Mucosa of descending colon (tissue), 3 donors: ENCODE results near the gene E4F1. TPM values are rescaled to one million over a fixed set of nuclear protein-coding genes. Genes with fewer than 3 reads are reported as not detected.
A peak's percentile ranks its signal among the peaks of the same experiment; 100 is the strongest.

Experiments
- ATAC-seq: fragments of 200-7000 bp; cut with Tn5 transposase; one replicate; pipeline ENCODE4 v1.9.1; 2020; ENCODE audit warnings: mild to moderate bottlenecking, moderate library complexity
- DNase-seq, 3 donors: peaks; one replicate each; pipeline ENCODE4 v3.0.0-alpha.2; 2020
- H3K36me3 ChIP-seq: fragments of 200-600 bp; one replicate; pipeline ENCODE4 v1.8.0; 2021; ENCODE audit warnings: low read depth, mild to moderate bottlenecking
- H3K4me1 ChIP-seq: fragments of 200-600 bp; one replicate; pipeline ENCODE4 v1.8.0; 2021; ENCODE audit warnings: low read depth, mild to moderate bottlenecking
- H3K4me3 ChIP-seq: fragments of 200-600 bp; one replicate; pipeline ENCODE4 v1.8.0; 2021; ENCODE audit warnings: mild to moderate bottlenecking
- H3K9me3 ChIP-seq: fragments of 200-600 bp; one replicate; pipeline ENCODE4 v1.8.0; 2021; ENCODE audit warnings: mild to moderate bottlenecking
- CTCF ChIP-seq: fragments of 200-600 bp; IDR thresholded peaks from one replicate; pipeline ENCODE4 v1.8.0; 2022; ENCODE audit warnings: antibody characterized with exemption, mild to moderate bottlenecking
- intact Hi-C, 2 donors: fragments of 100-400 bp; cut with DNase I in 1 of 2; cut with micrococcal nuclease in 1 of 2; formaldehyde crosslinking; loops; one replicate each; pipeline versions ENCODE4 v1.11.0 to v1.11.1; 2022; cut with DNase I, micrococcal nuclease
- total RNA-seq, 3 donors: library from RNA; stranded (reverse); fragmentation: NEBNext Ultra II Directional in 2 of 3; extraction: Animal tissue kit (Norgen Biotek cat#: 25700) in 2 of 3; gene quantifications; one replicate each; pipeline versions ENCODE4 v1.2.1 to v1.2.4, GENCODE V29; 2021 to 2023
- donor health status: DM: no; HTN: no; CAD: no; lungs with moderate emphysema.
- donor health status: DM: no; HTN: no; CAD: no.
- donor health status: DM: no; HTN: yes; CAD: no.

E4F1 gene
- total RNA-seq, 3 donors from 2014 or later, result 23.5 to 28.3 (median 24.2) TPM

- TF ChIP-seq CTCF, result no peak
- H3K36me3 ChIP-seq, result peaks cover 3% of the 10 kb centered on the region
These were observed 46.3 kb upstream of the E4F1 start for GRCh38 chr16:2177101-2177500.

GRCh38 chr16:2177561-2177960 is 45.8 kb upstream of the E4F1 start:
- peaks cover 3% of the 10 kb centered on the region for H3K36me3 ChIP-seq

More at GRCh38 chr16:2177101-2177500, 46.3 kb upstream of the E4F1 start:
- H3K4me1 ChIP-seq, result no peaks in the 10 kb centered on the region
- DNase-seq (no peak), ATAC-seq (no peak)
- no peak overlapping the region for H3K4me3 ChIP-seq
- no peaks in the 10 kb centered on the region for H3K9me3 ChIP-seq
- intact Hi-C loops, result no loop called here

GRCh38 chr16:2178321-2179106 is 44.9 kb upstream of the E4F1 start:
- DNase-seq, result peak in 1 of 3 donors; percentile 10
- TF ChIP-seq CTCF, result no peak
- peaks cover 3% of the 10 kb centered on the region for H3K36me3 ChIP-seq

More at GRCh38 chr16:2177561-2177960, 45.8 kb upstream of the E4F1 start:
- intact Hi-C loops, result no loop called here
- H3K9me3 ChIP-seq, result no peaks in the 10 kb centered on the region
- no peak for DNase-seq
- no peak overlapping the region for H3K4me3 ChIP-seq
- ATAC-seq, result no peak
- no peaks in the 10 kb centered on the region for H3K4me1 ChIP-seq
- no peak for TF ChIP-seq CTCF

GRCh38 chr16:2179107-2179501 is 44.3 kb upstream of the E4F1 start:
- DNase-seq (no peak), ATAC-seq (no peak)
- no peaks in the 10 kb centered on the region for H3K9me3 ChIP-seq
- intact Hi-C loops, result no loop called here
- H3K36me3 ChIP-seq, result peaks cover 3% of the 10 kb centered on the region
- H3K4me1 ChIP-seq, result no peaks in the 10 kb centered on the region
- no peak overlapping the region for H3K4me3 ChIP-seq
- no peak for TF ChIP-seq CTCF

More at GRCh38 chr16:2178321-2179106, 44.9 kb upstream of the E4F1 start:
- Histone ChIP-seq H3K9me3 (no peaks in the 10 kb centered on the region), H3K4me3 (no peak overlapping the region), H3K4me1 (no peaks in the 10 kb centered on the region)
- intact Hi-C loops, result no loop called here
- ATAC-seq, result peak; percentile 18

- DNase-seq (no peak), ATAC-seq (no peak)
- peaks cover 3% of the 10 kb centered on the region for H3K36me3 ChIP-seq
- intact Hi-C loops, result no loop called here
- no peak for TF ChIP-seq CTCF
- no peak overlapping the region for H3K4me3 ChIP-seq
- H3K4me1 ChIP-seq, result no peaks in the 10 kb centered on the region
- H3K9me3 ChIP-seq, result no peaks in the 10 kb centered on the region
These were observed 43.8 kb upstream of the E4F1 start for GRCh38 chr16:2179576-2179975.
